SHP77 treated with DMSO at 0.1 percent for 48 hours (cell line): ENCODE measurements around the gene NFIA.

Experiments used
- DNase-seq: peaks from one replicate; lab custom pipeline; 2025; lab: John Stamatoyannopoulos, UW

The NFIA gene

GRCh38 chr1:61152469-61153105 is 70.2 kb downstream of the NFIA start:
- no peak for DNase-seq

GRCh38 chr1:61156576-61157467 is 74.5 kb downstream of the NFIA start:
- no peak for DNase-seq

- DNase-seq, result no peak
Measured at GRCh38 chr1:61157468-61157987, 75.2 kb downstream of the NFIA start.

- no peak for DNase-seq
Measured at GRCh38 chr1:61158591-61158990, 76.2 kb downstream of the NFIA start.

GRCh38 chr1:61160526-61160925 is 78.2 kb downstream of the NFIA start:
- DNase-seq, result no peak

- DNase-seq, result no peak
Measured at GRCh38 chr1:61162520-61163258, 80.3 kb downstream of the NFIA start.

- no peak for DNase-seq
Measured at GRCh38 chr1:61163355-61163754, 81.0 kb downstream of the NFIA start.

GRCh38 chr1:61165402-61165801 is 83.0 kb downstream of the NFIA start:
- DNase-seq, result no peak

- DNase-seq, result no peak
Measured at GRCh38 chr1:61167309-61167708, 84.9 kb downstream of the NFIA start.

- DNase-seq, result no peak
Measured at GRCh38 chr1:61169045-61169444, 86.7 kb downstream of the NFIA start.

GRCh38 chr1:61169634-61170033 is 87.3 kb downstream of the NFIA start:
- DNase-seq, result no peak

GRCh38 chr1:61170328-61171238 is 88.2 kb downstream of the NFIA start:
- DNase-seq, result no peak

GRCh38 chr1:61171346-61171745 is 89.0 kb downstream of the NFIA start:
- DNase-seq, result no peak

GRCh38 chr1:61171974-61172373 is 89.6 kb downstream of the NFIA start:
- no peak for DNase-seq

- DNase-seq, result no peak
Measured at GRCh38 chr1:61173118-61173517, 90.8 kb downstream of the NFIA start.

GRCh38 chr1:61174060-61174795 is 91.9 kb downstream of the NFIA start:
- no peak for DNase-seq

GRCh38 chr1:61175976-61176375 is 93.6 kb downstream of the NFIA start:
- no peak for DNase-seq

- DNase-seq, result no peak
Measured at GRCh38 chr1:61181067-61182038, 99.0 kb downstream of the NFIA start.

GRCh38 chr1:61182049-61182448 is 99.7 kb downstream of the NFIA start:
- no peak for DNase-seq

- DNase-seq, result no peak
Measured at GRCh38 chr1:61182480-61182879, 100.1 kb downstream of the NFIA start.
